ENCODE measurements around the gene CRIM1.

The CRIM1 gene

DNA sequence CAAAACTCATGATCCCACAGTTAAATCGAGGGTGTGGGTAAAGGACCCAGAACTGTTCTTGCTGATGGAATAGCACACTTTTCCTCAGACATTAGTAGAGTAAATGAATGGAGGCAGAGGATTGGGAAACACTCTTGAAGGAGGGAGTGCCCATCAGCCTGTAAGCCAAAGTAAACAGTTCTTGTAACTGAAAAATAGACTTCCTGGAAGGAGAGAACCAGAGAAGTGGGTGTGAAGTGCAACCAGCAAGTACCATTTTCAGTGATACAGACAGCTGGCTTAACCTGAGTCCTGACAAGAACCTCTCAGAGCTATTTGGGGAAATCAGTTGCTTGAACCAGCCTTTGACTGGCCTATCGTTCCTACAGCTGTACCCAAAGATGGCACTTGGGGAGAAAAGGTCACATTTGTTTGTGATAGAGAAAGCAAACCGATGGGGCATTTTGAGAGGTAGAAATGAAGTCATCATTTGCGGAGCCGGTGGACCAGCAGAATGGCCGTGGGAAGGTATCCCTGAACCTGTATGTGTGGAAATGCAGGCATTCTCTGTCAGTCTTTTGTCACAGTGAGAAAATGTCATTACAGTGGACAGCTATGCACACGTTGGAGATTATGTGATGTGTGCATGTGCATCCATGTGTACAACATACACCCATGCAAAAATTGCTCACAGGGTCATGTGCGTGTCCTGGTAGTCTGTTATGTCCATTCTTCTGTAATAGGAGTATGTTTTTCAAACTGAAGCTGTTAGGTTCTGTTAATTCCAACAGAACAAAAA is 17.8 kb downstream of the CRIM1 start:
- peak overlapping the region; percentile 26; the same call in 1 of the 2 replicates for H3K27ac ChIP-seq
- no peak for TF ChIP-seq ZFX (IDR thresholded peaks at IDR 0.05; ENCODE audit: borderline replicate concordance)
- TF ChIP-seq, protein P1, sequence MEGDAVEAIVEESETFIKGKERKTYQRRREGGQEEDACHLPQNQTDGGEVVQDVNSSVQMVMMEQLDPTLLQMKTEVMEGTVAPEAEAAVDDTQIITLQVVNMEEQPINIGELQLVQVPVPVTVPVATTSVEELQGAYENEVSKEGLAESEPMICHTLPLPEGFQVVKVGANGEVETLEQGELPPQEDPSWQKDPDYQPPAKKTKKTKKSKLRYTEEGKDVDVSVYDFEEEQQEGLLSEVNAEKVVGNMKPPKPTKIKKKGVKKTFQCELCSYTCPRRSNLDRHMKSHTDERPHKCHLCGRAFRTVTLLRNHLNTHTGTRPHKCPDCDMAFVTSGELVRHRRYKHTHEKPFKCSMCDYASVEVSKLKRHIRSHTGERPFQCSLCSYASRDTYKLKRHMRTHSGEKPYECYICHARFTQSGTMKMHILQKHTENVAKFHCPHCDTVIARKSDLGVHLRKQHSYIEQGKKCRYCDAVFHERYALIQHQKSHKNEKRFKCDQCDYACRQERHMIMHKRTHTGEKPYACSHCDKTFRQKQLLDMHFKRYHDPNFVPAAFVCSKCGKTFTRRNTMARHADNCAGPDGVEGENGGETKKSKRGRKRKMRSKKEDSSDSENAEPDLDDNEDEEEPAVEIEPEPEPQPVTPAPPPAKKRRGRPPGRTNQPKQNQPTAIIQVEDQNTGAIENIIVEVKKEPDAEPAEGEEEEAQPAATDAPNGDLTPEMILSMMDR (IDR thresholded peaks at IDR 0.05) = no peak

DNA sequence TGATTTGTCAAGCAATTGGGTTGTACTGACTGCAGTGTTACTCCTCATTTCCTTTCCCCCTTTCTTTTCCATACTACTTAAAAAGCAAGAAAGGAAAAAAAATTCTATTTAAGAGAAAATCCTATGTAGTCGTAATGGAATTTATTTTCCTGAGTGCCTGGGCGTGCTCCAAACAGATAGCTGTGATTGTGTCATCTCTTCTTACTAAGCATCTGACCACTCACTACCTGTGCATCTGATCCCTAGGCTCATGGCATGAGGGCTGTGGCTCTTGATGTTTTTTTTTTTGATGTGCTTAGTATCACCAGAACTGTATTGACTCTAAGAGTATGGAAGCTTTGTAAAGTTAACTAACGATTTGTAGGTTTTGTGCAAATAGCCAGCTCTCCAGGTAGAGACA is 19.0 kb downstream of the CRIM1 start:
- TF ChIP-seq, protein P1 (IDR thresholded peaks at IDR 0.05) = no peak
- no peak overlapping the region for H3K27ac ChIP-seq

DNA sequence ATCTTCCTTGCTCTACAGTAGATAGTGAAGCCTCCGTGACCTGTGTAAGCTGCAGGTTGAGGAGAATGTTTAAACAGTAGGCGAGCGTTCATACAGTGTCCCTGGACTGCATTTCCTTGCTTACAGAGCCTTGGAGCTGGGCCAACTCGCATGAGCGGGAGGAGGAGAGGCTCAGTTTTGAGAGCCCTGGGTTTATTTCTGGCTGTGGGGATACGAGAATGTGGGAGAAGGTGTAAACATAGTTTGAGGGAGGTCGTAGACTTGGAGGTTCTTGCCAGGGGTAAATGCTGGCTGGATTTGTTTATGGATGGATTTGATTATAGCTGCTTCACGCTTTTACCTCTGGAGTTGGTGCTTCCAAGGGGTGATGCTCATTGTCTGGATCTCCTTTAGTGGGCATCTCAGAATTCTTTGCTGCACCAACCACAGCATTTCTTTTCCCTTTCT is 20.8 kb downstream of the CRIM1 start:
- no peak for TF ChIP-seq ZFX (IDR thresholded peaks at IDR 0.05; ENCODE audit: borderline replicate concordance)
- TF ChIP-seq, protein P1 (IDR thresholded peaks at IDR 0.05) = no peak
- 0 out of 2 replicates have a peak overlapping the region, but pooled peaks have one; percentile 6 for H3K27ac ChIP-seq

DNA sequence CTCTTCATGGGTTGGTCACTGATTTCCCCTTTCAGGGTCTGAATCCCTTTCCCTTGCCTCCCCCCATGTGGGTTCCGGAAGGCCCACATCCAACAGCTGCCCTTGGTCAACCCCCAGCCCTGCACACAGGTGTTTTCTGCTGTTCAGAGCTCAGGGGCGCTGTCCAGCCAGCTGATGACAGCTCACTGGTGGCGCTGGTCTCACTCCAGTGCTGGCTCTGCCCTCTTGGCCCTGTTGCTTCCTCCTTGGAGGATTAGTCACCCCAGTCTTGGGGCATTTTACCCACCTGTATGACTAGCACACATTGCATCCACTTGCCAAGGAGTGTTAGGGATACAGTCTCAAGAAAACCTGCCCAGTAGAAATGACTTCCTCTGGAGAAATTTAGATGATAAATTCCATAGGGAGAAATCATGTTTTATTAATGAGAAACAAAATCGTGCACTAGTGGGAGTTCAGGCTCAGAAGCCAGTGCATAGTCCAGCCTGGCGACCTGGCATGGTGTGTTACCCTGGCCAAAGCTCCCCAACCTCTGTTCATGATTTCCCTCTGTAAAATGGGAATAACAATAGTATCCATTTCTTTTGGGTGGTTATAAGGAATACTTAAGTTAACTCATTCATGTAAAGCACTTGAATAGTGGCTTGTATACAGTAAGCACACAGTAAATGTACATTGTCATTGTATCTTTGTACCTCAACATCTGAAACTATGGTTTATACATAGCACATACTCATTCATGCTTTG is 21.6 kb downstream of the CRIM1 start:
- no peak overlapping the region for H3K27ac ChIP-seq
- TF ChIP-seq ZFX (IDR thresholded peaks at IDR 0.05; ENCODE audit: borderline replicate concordance) = no peak
- TF ChIP-seq, protein P1 (IDR thresholded peaks at IDR 0.05) = no peak

DNA sequence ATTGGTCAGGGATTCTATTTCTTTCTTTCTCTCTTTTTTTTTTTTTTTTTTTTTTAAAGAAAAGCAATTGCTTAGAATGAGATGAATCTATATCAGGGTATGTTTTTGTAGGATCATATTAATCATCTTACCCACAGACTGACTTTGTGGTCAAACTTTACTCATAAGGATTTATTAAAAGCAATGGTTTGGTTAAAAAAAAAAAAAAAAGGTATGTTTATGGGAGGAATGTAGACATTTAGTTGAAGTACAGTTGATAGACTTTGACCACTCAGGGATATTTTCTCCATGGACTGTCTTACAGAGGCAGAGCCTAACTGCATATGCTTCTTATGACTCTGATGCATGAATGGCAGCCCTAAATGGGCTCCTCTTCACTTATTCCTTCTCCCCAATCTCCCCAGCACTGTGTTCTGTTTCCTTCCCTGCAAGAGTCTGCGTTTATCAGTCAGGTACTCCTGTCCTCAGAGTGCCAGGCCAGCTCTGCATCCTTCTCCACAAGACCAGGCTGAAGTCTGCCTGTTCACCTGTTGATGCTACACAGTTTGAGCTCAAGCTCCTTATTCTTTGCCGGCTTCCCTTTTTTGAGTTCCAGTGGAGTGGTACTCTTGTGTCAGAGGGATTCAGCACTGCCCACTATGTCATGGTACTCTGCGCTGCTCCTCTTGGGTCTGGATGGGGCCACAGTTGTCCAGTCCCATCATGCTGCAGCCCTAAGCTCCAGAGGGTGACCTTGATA is 24.3 kb downstream of the CRIM1 start:
- TF ChIP-seq, protein P1 (IDR thresholded peaks at IDR 0.05) = no peak
- no peak for TF ChIP-seq ZFX (IDR thresholded peaks at IDR 0.05; ENCODE audit: borderline replicate concordance)
- no peak overlapping the region for H3K27ac ChIP-seq

DNA sequence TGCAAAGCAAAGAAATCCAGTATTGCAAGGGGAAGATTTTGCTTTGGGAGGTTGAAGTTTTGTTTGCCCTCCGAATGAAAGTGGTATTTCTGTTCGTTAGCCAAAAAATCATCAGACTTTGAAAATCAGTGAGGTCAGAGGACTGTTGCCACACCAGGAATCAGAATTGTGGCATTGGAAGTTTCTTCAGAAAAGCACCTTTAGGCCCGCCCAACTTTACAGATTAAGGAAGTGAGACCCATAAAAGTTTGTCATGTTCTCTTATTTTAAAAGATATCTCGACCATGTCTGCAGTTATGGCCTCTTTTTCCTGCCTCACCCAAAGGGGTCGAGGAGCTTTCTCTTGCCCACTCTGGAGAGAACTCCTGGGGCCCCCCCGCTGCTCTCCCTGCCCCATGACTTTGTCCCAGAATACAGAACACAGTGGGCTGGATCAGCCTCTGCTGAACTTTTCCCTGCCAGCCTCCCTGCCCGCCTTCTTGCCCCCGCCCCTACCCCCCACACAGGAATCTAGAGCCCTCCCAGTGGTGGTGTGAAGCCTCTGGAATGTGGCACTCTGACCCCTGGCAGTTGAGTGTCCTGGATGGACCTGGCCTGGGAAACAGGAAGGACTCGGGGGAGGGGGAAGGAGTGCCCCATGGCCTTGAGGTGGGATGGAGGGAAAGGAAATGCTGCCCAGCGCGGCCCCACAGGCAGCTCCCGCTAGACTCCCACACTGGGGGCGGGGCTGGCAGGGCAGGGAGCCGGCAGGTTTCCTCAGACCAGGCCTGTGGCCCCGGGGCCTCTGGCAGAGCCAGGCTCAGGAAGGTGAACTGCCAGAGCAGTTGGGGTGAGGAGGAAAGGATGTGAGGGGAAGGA is 25.3 kb downstream of the CRIM1 start:
- no peak overlapping the region for H3K27ac ChIP-seq
- TF ChIP-seq ZFX (IDR thresholded peaks at IDR 0.05; ENCODE audit: borderline replicate concordance) = no peak
- TF ChIP-seq, protein P1 (IDR thresholded peaks at IDR 0.05) = no peak

Data from 22Rv1 (cell line).